Gastroesophageal sphincter (tissue), 3 donors: ENCODE results near the gene ELOA.

Experiments
- CTCF ChIP-seq, 4 experiments: fragments of 200-600 bp in 2 of 4; fragments of 450-650 bp in 2 of 4; sonication (generic) in 1 of 4; IDR thresholded peaks; one replicate each; pipeline ENCODE4 v1.5.1; 2017 to 2019; ENCODE audit warnings: antibody characterized with exemption in 4 of 4, mild to moderate bottlenecking in 2 of 4, moderate library complexity in 2 of 4
- EP300 ChIP-seq: sonication (generic); formaldehyde crosslinking; IDR thresholded peaks from one replicate; pipeline ENCODE4 v1.6.1; 2017; ENCODE audit warnings: antibody characterized with exemption, mild to moderate bottlenecking
- POLR2A ChIP-seq, 2 donors: fragments of 450-650 bp; IDR thresholded peaks; one replicate each; pipeline ENCODE4 v1.6.1; 2017; ENCODE audit warnings: antibody characterized with exemption in 2 of 2, mild to moderate bottlenecking in 2 of 2, moderate library complexity in 1 of 2

GRCh38 chr1:23796466-23797271, 53.4 kb downstream of the ELOA start:
- TF ChIP-seq CTCF (IDR thresholded peaks at IDR 0.05) = no peak
- TF ChIP-seq POLR2A (IDR thresholded peaks at IDR 0.05) = no peak
- no peak for TF ChIP-seq EP300
